ELF-1 (cell line): ENCODE results near the gene WRAP73.

Source experiments
- DNase-seq: peaks from one replicate; pipeline ENCODE4 v3.0.0-alpha.2; 2016; ENCODE audit warnings: low read depth, low spot score

The WRAP73 gene

GRCh38 chr1:3669421-3669821 lies 19.5 kb upstream of the WRAP73 start:
- DNase-seq: no peak

- peak; percentile 62 for DNase-seq
Measured at GRCh38 chr1:3668585-3669300, 18.8 kb upstream of the WRAP73 start.

GRCh38 chr1:3668148-3668547 lies 18.2 kb upstream of the WRAP73 start:
- no peak for DNase-seq

- DNase-seq: no peak
Measured at GRCh38 chr1:3664700-3665375, 14.9 kb upstream of the WRAP73 start.

- no peak for DNase-seq
Measured at GRCh38 chr1:3663999-3664699, 14.2 kb upstream of the WRAP73 start.

GRCh38 chr1:3662080-3662671 lies 12.3 kb upstream of the WRAP73 start:
- no peak for DNase-seq

GRCh38 chr1:3661631-3662030 lies 11.7 kb upstream of the WRAP73 start:
- no peak for DNase-seq

- no peak for DNase-seq
Measured at GRCh38 chr1:3660704-3661103, 10.8 kb upstream of the WRAP73 start.

GRCh38 chr1:3659093-3659492 lies 9.2 kb upstream of the WRAP73 start:
- DNase-seq: peak; percentile 31

GRCh38 chr1:3658231-3658615 lies 8.3 kb upstream of the WRAP73 start:
- DNase-seq: peak; percentile 59

- no peak for DNase-seq
Measured at GRCh38 chr1:3657578-3658230, 7.8 kb upstream of the WRAP73 start.

GRCh38 chr1:3657096-3657475 lies 7.2 kb upstream of the WRAP73 start:
- no peak for DNase-seq

GRCh38 chr1:3656450-3657095 lies 6.7 kb upstream of the WRAP73 start:
- no peak for DNase-seq

- no peak for DNase-seq
Measured at GRCh38 chr1:3654549-3655281, 4.8 kb upstream of the WRAP73 start.

GRCh38 chr1:3653286-3653618 lies 3.3 kb upstream of the WRAP73 start:
- no peak for DNase-seq

GRCh38 chr1:3652548-3653285 lies 2.8 kb upstream of the WRAP73 start:
- peak; percentile 36 for DNase-seq

GRCh38 chr1:3651930-3652547 lies 2.1 kb upstream of the WRAP73 start, which contains the start of gene TP73:
TSS of gene TP73 (plus strand) at chr1:3652516. CDS start at chr1:3682366, 29,850 bp downstream.
- DNase-seq: no peak

- DNase-seq: peak; percentile 70
Measured at GRCh38 chr1:3651026-3651929, 1.4 kb upstream of the WRAP73 start.
